ENCODE measurements around the gene GNAZ.

GRCh38 chr22:23082534-23083314, 12.4 kb downstream of the GNAZ start:
- TF ChIP-seq, protein P1, sequence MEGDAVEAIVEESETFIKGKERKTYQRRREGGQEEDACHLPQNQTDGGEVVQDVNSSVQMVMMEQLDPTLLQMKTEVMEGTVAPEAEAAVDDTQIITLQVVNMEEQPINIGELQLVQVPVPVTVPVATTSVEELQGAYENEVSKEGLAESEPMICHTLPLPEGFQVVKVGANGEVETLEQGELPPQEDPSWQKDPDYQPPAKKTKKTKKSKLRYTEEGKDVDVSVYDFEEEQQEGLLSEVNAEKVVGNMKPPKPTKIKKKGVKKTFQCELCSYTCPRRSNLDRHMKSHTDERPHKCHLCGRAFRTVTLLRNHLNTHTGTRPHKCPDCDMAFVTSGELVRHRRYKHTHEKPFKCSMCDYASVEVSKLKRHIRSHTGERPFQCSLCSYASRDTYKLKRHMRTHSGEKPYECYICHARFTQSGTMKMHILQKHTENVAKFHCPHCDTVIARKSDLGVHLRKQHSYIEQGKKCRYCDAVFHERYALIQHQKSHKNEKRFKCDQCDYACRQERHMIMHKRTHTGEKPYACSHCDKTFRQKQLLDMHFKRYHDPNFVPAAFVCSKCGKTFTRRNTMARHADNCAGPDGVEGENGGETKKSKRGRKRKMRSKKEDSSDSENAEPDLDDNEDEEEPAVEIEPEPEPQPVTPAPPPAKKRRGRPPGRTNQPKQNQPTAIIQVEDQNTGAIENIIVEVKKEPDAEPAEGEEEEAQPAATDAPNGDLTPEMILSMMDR (IDR thresholded peaks at IDR 0.05; ENCODE audit: insufficient read depth, low read depth, low read length) = no peak
- no peak for TF ChIP-seq EZH2 (IDR thresholded peaks at IDR 0.05; ENCODE audit: insufficient read depth, low read length)

Data from astrocyte (in vitro differentiated cells and primary cell).